ENCODE measurements around the gene EPHA6. TPM values are rescaled to one million over a fixed set of nuclear protein-coding genes. Genes with fewer than 3 reads are reported as not detected.

EPHA6 gene
- total RNA-seq, 2 experiments from 2014 or later: not detected

GRCh38 chr3:97738761-97739160 is 924.4 kb downstream of the EPHA6 start:
- peaks cover 3% of the 10 kb centered on the region for H3K27me3 Mint-ChIP-seq
- ChIA-PET CTCF (no interaction called here), POLR2A (no interaction called here)
- H3K4me3 Mint-ChIP-seq: no peak overlapping the region
- H3K9me3 Mint-ChIP-seq: no peaks in the 10 kb centered on the region
- intact Hi-C loops (cut with micrococcal nuclease): no loop called here
- no peaks in the 10 kb centered on the region for H3K4me1 Mint-ChIP-seq (ENCODE audit: low read depth)
- no peaks in the 10 kb centered on the region for H3K36me3 Mint-ChIP-seq
- no peak for DNase-seq
- no peak overlapping the region for H3K27ac Mint-ChIP-seq

- no peak overlapping the region for H3K27ac Mint-ChIP-seq
- no peaks in the 10 kb centered on the region for H3K36me3 Mint-ChIP-seq
- intact Hi-C loops (cut with micrococcal nuclease): no loop called here
- H3K4me3 Mint-ChIP-seq: no peak overlapping the region
- no peak for DNase-seq
- ChIA-PET POLR2A (no interaction called here), CTCF (no interaction called here)
- peaks cover 2% of the 10 kb centered on the region for H3K27me3 Mint-ChIP-seq
- no peaks in the 10 kb centered on the region for H3K9me3 Mint-ChIP-seq
- H3K4me1 Mint-ChIP-seq (ENCODE audit: low read depth): no peaks in the 10 kb centered on the region
Observed at GRCh38 chr3:97742036-97742435, 927.6 kb downstream of the EPHA6 start.

GRCh38 chr3:97744289-97744688 is 929.9 kb downstream of the EPHA6 start:
- no peaks in the 10 kb centered on the region for H3K9me3 Mint-ChIP-seq
- peaks cover 3% of the 10 kb centered on the region for H3K27me3 Mint-ChIP-seq
- no peak for DNase-seq
- intact Hi-C loops (cut with micrococcal nuclease): no loop called here
- H3K4me3 Mint-ChIP-seq: no peak overlapping the region
- no peaks in the 10 kb centered on the region for H3K4me1 Mint-ChIP-seq (ENCODE audit: low read depth)
- no peak overlapping the region for H3K27ac Mint-ChIP-seq
- POLR2A ChIA-PET: no interaction called here
- CTCF ChIA-PET: no interaction called here
- H3K36me3 Mint-ChIP-seq: no peaks in the 10 kb centered on the region

- no peak for DNase-seq
- Mint-ChIP-seq H3K4me3 (peak overlapping the region; percentile 98), H3K27me3 (peaks cover 2% of the 10 kb centered on the region), H3K4me1 (ENCODE audit: low read depth) (peaks cover 21% of the 10 kb centered on the region), H3K27ac (peak overlapping the region; percentile 94), H3K9me3 (no peaks in the 10 kb centered on the region), H3K36me3 (peaks cover 2% of the 10 kb centered on the region)
- ChIA-PET POLR2A (interaction anchor here (1.0 to 1.2 kb wide), 3 partner anchors 58 to 276 kb away, joined by 3 to 6 read pairs (median 3); partner anchors contain the start of gene CRYBG3), CTCF (interaction anchor here (0.6 to 1.6 kb wide), 6 partner anchors 45 to 829 kb away, joined by 3 to 5 read pairs (median 5); partner anchors contain the start of gene CPOX)
- intact Hi-C loops (cut with micrococcal nuclease): loop anchor here (1.0 to 2.0 kb wide), 4 partner anchors 57 to 759 kb away; partner anchors contain the start of gene CLDND1
Observed at GRCh38 chr3:97763586-97764406, 949.4 kb downstream of the EPHA6 start.

GRCh38 chr3:97764407-97765238 is 950.2 kb downstream of the EPHA6 start, which contains the start of gene ARL6:
Gene ARL6 (plus strand): TSS chr3:97764758. CDS start chr3:97768108, 3,350 bp downstream.
- ChIA-PET POLR2A (interaction anchor here (1.0 to 1.2 kb wide), 3 partner anchors 57 to 275 kb away, joined by 3 to 6 read pairs (median 3); partner anchors contain the start of gene CRYBG3), CTCF (interaction anchor here (0.6 to 1.6 kb wide), 6 partner anchors 16 to 828 kb away, joined by 3 to 5 read pairs (median 5); partner anchors contain the start of gene CPOX)
- H3K9me3 Mint-ChIP-seq: no peaks in the 10 kb centered on the region
- intact Hi-C loops (cut with micrococcal nuclease): loop anchor here (1.0 to 2.0 kb wide), 4 partner anchors 56 to 758 kb away; partner anchors contain the start of gene CLDND1
- H3K4me3 Mint-ChIP-seq: peak within 1 kb of the TSS; percentile 98
- peaks cover 21% of the 10 kb centered on the region for H3K4me1 Mint-ChIP-seq (ENCODE audit: low read depth)
- peak within 1 kb of the TSS; percentile 94 for H3K27ac Mint-ChIP-seq
- H3K27me3 Mint-ChIP-seq: no peaks in the 10 kb centered on the region
- DNase-seq: peak; percentile 81
- H3K36me3 Mint-ChIP-seq: peaks cover 5% of the 10 kb centered on the region

- ChIA-PET POLR2A (interaction anchor here (1.2 kb wide), 1 partner anchor 275 kb away, joined by 3 read pairs; no protein-coding TSS in a partner anchor), CTCF (interaction anchor here (1.0 to 1.6 kb wide), 4 partner anchors 16 to 827 kb away, joined by 3 to 5 read pairs (median 5); partner anchors contain the start of gene CPOX)
- Mint-ChIP-seq H3K36me3 (peaks cover 12% of the 10 kb centered on the region), H3K27me3 (no peaks in the 10 kb centered on the region), H3K27ac (no peak overlapping the region), H3K9me3 (no peaks in the 10 kb centered on the region), H3K4me3 (peak overlapping the region; percentile 98), H3K4me1 (ENCODE audit: low read depth) (peaks cover 21% of the 10 kb centered on the region)
- DNase-seq: no peak
- intact Hi-C loops (cut with micrococcal nuclease): loop anchor here (2.0 kb wide), 2 partner anchors 55 to 757 kb away; partner anchors contain the start of gene CLDND1
Observed at GRCh38 chr3:97765336-97765735, 950.9 kb downstream of the EPHA6 start.

GRCh38 chr3:97772926-97773325 is 958.5 kb downstream of the EPHA6 start:
- H3K27ac Mint-ChIP-seq: no peak overlapping the region
- CTCF ChIA-PET: no interaction called here
- no peak for DNase-seq

GRCh38 chr3:97778152-97778551 is 963.8 kb downstream of the EPHA6 start:
- no peak overlapping the region for H3K27ac Mint-ChIP-seq
- no peaks in the 10 kb centered on the region for H3K9me3 Mint-ChIP-seq
- no peak for DNase-seq
- CTCF ChIA-PET: interaction anchor here (0.7 to 0.8 kb wide), 3 partner anchors 9 to 244 kb away, joined by 3 read pairs; no protein-coding TSS in a partner anchor
- H3K36me3 Mint-ChIP-seq: peaks cover 21% of the 10 kb centered on the region
- POLR2A ChIA-PET: no interaction called here
- intact Hi-C loops (cut with micrococcal nuclease): no loop called here
- H3K27me3 Mint-ChIP-seq: no peaks in the 10 kb centered on the region
- no peaks in the 10 kb centered on the region for H3K4me1 Mint-ChIP-seq (ENCODE audit: low read depth)
- no peak overlapping the region for H3K4me3 Mint-ChIP-seq

More at GRCh38 chr3:97772926-97773325, 958.5 kb downstream of the EPHA6 start:
- POLR2A ChIA-PET: no interaction called here
- intact Hi-C loops (cut with micrococcal nuclease): no loop called here
- Mint-ChIP-seq H3K4me3 (no peak overlapping the region), H3K36me3 (peaks cover 42% of the 10 kb centered on the region), H3K4me1 (ENCODE audit: low read depth) (no peaks in the 10 kb centered on the region), H3K9me3 (no peaks in the 10 kb centered on the region), H3K27me3 (no peaks in the 10 kb centered on the region)

GRCh38 chr3:97793420-97794019 is 979.1 kb downstream of the EPHA6 start:
- Mint-ChIP-seq H3K27ac (no peak overlapping the region), H3K4me3 (no peak overlapping the region), H3K27me3 (no peaks in the 10 kb centered on the region), H3K4me1 (ENCODE audit: low read depth) (no peaks in the 10 kb centered on the region), H3K36me3 (no peaks in the 10 kb centered on the region), H3K9me3 (no peaks in the 10 kb centered on the region)
- intact Hi-C loops (cut with micrococcal nuclease): loop anchor here (1.0 to 10.0 kb wide), 5 partner anchors 149 to 531 kb away; partner anchors contain the start of gene RIOX2
- ChIA-PET CTCF (interaction anchor here (0.6 to 4.5 kb wide), 9 partner anchors 11 to 717 kb away, joined by 3 to 90 read pairs (median 4); no protein-coding TSS in a partner anchor), POLR2A (interaction anchor here (1.0 kb wide), 1 partner anchor 16 kb away, joined by 3 read pairs; no protein-coding TSS in a partner anchor)
- no peak for DNase-seq

- Mint-ChIP-seq H3K4me1 (ENCODE audit: low read depth) (no peaks in the 10 kb centered on the region), H3K27ac (no peak overlapping the region), H3K36me3 (peaks cover under 1% of the 10 kb centered on the region), H3K4me3 (no peak overlapping the region), H3K27me3 (no peaks in the 10 kb centered on the region), H3K9me3 (no peaks in the 10 kb centered on the region)
- intact Hi-C loops (cut with micrococcal nuclease): loop anchor here (10.0 kb wide), 1 partner anchor 529 kb away; no protein-coding TSS in a partner anchor
- ChIA-PET CTCF (interaction anchor here (1.3 to 4.5 kb wide), 2 partner anchors 175 to 227 kb away, joined by 3 to 90 read pairs; no protein-coding TSS in a partner anchor), POLR2A (no interaction called here)
- no peak for DNase-seq
Observed at GRCh38 chr3:97795951-97796350, 981.6 kb downstream of the EPHA6 start.
